IPS-NIHi11 (cell line): ENCODE measurements around the gene MAP3K5.
A peak's percentile ranks its signal among the peaks of the same experiment; 100 is the strongest.

Experiments used
- DNase-seq: peaks from one replicate; pipeline ENCODE4 v3.0.0; 2012; ENCODE audit warnings: mixed read lengths, low spot score

Gene MAP3K5

DNA sequence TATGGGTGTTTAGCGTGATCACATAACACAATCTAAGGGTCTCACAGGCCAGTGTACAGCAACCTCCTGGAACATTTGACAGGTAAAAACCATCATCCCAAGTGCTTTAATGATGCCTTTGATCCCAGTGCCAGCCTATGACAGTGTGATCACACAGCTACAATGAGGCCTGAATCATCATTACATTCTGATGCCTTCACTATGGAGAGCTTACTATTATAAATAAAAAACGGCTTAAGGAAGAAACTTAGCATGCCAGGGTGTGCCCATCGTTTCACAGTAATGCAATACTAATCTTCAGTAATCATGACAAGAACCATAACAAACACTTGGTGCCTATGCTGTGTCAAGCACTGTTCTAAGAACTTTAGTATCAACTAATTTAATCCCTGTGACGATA, 253.4 kb downstream of the MAP3K5 start:
- no peak for DNase-seq

- DNase-seq = no peak
Observed at GRCh38 chr6:136535880-136536650, 256.2 kb downstream of the MAP3K5 start.

GRCh38 chr6:136535017-136535765, 257.1 kb downstream of the MAP3K5 start:
- no peak for DNase-seq

DNA sequence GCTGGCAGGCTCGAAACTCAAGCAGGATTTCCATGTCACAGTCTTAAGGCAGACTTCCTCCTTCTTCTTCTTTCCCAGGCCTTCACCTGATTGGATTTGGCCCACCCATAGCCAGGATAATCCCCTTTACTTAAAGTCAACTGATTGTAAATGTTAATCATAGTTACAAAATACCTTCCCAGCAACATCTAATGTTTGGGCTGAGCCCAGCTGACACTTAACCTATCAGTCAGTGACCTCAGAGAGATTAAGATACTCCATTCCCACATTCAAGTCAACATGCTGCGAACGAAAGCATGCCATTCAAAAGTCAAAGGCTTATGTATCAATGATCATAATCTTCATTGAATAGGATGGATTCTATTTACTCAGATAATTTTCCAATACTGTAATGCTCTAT, 258.0 kb downstream of the MAP3K5 start:
- no peak for DNase-seq

DNA sequence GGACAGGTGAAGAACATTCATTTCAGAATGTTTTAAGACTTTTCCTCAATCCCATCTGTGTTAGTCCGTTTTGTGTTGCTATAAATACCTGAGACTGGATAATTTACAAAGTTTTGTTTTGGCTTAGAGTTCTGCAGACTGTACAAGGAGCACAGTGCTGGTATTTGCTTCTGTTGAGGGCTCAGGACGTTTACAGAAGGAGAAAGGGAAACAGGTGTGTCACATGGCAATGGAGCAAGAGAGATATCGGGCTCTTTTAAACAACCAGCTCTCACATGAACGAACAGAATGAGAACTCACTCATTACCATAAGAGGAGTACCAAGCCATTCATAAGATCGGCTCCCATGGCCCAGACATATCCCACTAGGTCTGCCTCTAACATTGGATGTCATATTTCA, 258.8 kb downstream of the MAP3K5 start:
- no peak for DNase-seq

GRCh38 chr6:136532030-136532429, 260.2 kb downstream of the MAP3K5 start:
- DNase-seq = no peak

GRCh38 chr6:136529710-136530109, 262.6 kb downstream of the MAP3K5 start:
- DNase-seq = no peak

- DNase-seq = no peak
Observed at GRCh38 chr6:136528477-136528876, 263.8 kb downstream of the MAP3K5 start.

GRCh38 chr6:136527831-136528230, 264.4 kb downstream of the MAP3K5 start:
- no peak for DNase-seq

DNA sequence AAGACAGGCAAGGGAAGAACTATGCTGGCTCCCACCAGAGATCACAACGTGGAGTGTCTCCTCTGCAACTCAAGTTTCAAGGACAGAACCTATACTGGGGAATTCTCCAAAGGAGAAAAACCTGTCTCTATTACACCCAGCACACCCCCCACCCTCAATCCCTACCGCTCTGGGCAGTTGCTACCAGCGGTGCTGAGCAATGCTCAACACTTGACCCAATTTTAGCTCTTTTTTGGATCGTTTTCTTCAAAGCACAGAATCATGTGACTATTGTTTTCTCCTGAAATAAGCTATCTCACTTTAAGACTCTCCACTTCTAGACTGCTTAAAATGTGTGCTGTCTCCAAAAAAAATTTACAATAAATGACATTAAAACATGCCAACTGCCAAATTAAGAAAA, 265.3 kb downstream of the MAP3K5 start:
- no peak for DNase-seq

DNA sequence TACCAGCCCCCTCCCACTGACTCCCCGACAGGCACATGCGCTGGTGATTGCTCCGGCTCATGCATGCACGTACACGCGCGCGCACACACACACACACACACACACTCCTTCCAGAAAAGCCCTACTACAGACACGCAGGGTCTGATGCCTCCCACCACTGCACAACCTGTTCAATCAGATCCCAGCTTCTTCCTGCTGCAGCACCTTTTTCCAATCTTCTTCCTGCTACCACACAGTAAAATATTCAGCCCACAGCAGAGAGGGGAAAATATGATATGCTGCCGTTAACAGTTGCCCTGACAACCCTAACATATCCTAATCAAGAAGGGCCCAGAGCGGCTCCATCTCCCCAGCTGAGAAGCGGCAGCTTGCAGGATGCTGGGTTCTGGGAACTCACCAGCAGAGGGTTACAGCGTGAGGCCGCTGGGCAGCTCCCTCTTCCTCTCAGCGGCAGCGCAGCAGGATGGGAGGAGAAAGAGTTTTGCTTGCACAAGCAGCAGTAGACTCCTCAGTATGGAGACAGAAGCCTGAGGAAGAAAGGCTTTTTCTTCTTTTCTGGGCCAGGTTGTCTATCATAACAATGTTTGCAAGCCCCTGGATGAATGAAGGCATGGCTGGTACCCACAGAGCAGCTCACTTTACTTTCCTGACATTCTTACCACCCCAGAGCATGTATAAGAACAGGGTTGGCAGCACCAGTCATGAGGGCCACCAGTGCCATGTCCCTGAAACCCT, 265.9 kb downstream of the MAP3K5 start:
- DNase-seq = peak; percentile 61

DNA sequence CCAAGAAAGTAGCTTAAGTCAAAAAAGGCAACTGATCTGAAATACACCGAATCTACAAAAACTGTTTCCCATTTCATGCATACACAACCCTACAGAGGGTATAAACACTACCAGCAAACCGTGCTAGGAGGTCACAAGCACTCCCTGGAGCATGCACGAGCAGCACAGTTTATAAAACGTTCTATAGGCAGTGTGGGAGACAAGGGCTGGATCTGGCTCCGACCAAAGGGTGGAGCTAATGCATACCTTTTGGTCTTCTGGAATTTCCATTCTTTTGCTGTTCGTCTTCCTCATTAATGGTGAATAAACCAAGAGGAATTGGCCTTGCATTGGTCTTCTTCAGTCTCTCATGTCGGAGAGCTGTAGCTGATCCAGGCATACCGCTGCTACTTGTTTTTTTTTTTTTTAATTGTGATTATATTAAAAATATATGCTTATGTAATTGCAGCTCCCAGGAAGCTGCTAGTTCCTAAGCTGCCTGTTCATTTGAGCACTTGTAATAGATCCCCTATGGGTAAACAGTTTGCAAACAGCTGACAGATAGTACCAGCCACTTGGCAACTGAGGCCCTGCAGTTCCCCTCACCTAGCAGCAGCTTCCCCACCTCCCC, 266.6 kb downstream of the MAP3K5 start:
- no peak for DNase-seq

DNA sequence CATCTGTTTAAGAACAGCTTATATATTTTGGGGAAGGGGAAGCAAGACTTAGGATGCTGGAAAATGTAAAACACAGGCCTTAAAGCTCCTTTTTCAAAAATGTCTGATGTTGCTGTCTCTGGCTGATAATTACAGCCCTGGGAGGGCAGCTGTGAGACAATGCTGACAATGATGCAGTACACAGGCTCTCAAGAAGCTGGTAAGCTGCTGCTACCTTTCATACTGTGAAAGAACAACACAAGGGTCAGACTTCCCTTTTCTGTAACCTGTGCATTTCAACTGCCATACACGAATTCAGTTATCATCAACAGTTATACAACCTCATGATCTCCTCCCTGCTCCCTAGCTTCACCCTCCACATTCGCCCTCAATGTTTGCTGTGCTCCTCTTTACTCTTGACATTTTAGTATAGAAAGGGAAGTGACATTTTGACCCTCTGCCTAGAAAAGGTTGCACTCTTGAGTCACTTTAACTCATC, 267.3 kb downstream of the MAP3K5 start:
- no peak for DNase-seq

DNA sequence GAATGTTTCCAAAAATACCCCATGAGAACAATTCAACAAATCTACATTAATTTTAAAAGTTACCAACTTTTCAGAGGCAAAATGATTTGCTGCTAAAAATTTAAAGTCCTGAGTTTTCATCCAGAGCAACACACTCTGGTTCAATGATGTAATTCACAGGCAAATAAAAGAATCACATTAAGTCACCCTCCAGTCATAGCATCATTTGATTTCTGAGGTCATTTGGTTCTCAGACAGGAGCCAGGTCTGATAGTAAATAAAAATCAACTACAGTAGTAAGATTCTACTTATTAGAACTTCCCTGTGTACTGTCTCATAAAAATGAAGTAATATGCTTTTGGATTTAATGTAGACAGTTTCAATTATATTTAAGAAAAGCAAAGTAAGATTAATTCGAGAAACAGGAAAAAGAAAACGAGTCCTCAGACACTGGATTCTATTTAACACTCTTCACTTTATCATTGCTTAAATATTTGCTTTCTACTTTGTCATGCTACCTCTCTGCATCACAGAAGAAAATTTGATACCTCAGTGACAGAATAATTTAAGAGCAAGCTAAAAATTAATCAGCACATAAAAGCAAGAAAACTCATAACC, 267.8 kb downstream of the MAP3K5 start:
- no peak for DNase-seq

GRCh38 chr6:136523196-136523595, 269.1 kb downstream of the MAP3K5 start:
- no peak for DNase-seq

GRCh38 chr6:136522636-136523035, 269.6 kb downstream of the MAP3K5 start:
- DNase-seq = no peak

DNA sequence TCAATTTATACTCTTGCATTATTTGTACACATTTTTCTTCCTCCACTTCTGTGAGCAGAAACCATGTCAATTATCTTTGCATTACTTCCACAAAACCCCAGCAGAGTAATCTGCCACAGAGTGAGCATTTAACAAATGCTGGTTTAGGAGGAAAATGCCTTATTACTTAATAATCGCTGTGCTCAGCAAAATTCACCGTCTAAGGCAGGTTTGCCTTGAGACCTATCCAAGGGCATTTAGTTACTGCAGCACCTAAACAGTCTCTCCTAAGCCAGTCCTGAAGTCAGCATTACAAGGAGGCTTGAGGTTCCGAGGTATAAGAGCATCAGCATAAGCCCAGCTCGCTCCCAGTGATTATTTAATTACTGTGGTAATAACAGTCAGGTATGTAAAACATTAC, 270.4 kb downstream of the MAP3K5 start:
- no peak for DNase-seq

DNA sequence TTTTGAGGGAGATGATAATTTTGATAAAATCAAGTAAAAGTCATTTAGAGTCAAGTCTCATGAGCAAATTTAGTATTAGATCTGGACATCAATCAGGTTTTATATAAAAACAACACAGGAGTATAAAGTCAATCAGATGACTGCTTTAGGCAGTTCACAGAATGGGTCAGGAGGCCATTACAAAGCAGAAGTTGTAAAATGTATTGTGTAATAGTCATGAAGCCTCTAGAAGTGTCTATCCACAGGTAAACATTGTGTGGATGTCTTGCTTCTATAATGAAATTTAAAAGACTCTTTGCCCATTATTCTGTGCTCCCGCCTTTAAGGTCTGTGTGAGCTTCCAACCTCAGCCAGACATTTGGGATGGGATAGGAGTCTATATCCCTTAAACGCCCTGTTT, 270.9 kb downstream of the MAP3K5 start:
- DNase-seq = no peak

GRCh38 chr6:136520517-136520916, 271.8 kb downstream of the MAP3K5 start:
- no peak for DNase-seq

- no peak for DNase-seq
Observed at GRCh38 chr6:136517582-136517981, 274.7 kb downstream of the MAP3K5 start.

DNA sequence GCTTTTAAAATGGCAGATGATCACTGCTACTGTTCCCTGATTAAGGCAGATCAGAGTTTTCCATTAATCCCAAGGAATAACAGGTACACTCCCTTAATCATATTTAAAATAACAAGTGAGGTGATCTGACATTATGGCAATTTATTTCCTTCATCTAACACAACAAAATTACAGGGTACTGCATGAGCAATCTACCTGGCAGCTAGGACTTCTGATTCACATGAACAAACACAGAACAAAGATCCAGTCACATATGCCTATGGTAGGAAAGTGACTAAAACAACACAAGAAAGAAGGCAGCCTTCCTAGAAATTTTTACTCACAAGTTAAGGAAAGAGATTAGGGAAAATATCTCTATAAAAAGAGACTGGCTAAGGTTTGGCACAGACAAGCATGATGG, 275.3 kb downstream of the MAP3K5 start:
- no peak for DNase-seq

DNA sequence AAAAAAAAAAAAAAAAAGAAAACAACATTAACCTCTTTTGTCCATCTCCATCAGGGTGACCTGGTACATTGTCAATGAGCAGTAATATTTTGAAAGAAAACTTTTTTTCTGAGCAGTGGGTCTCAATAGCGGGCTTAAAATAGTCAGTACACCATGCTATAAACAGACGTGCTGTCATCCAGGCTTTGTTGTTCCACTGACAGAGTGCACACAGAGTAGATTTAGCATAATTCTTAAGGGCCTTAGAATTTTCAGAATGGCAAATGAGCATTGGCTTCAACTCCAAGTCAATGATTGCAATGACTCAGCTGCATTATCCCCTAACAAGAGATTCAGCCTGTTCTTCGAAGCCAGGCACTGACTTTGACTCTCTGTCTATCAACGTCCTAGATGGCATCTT, 277.7 kb downstream of the MAP3K5 start:
- DNase-seq = no peak
